Common myeloid progenitor, CD34-positive (primary cell): ENCODE measurements around the gene BABAM1.

Source experiments
- CTCF ChIA-PET: fragments of 350-600 bp; sonication (Branson Sonifier 250); formaldehyde crosslinking; loops from one replicate; lab custom pipeline; 2021; ENCODE audit warnings: antibody characterized with exemption; lab: Charles Lee
- POLR2A ChIA-PET: fragments of 350-600 bp; sonication (Branson Sonifier 250); formaldehyde crosslinking; loops from one replicate; lab custom pipeline; 2021; ENCODE audit warnings: antibody characterized with exemption; lab: Charles Lee
- DNase-seq, 3 donors: peaks; one replicate each; pipeline versions ENCODE4 v3.0.0 to v3.0.0-alpha.2; 2013
- H3K27ac ChIP-seq, 2 experiments: 1 replicate in 1 of 2; 2 replicates in 1 of 2; pipeline ENCODE4 v1.7.0; 2013; ENCODE audit warnings: inconsistent platforms in 2 of 2, low read length in 2 of 2, mild to moderate bottlenecking in 2 of 2, low read depth in 1 of 2, moderate library complexity in 1 of 2; ENCODE audit not compliant: severe bottlenecking in 2 of 2, insufficient read depth in 1 of 2, poor library complexity in 1 of 2
- H3K27me3 ChIP-seq, 5 experiments: replicated peaks in 2 of 5; 1 replicate in 3 of 5; 2 replicates in 2 of 5; pipeline versions ENCODE4 v1.6.1 to v1.7.0; 2013; ENCODE audit warnings: low read length in 4 of 5, mild to moderate bottlenecking in 2 of 5, moderate library complexity in 2 of 5, inconsistent platforms in 1 of 5; ENCODE audit not compliant: insufficient read depth in 5 of 5, control insufficient read depth in 4 of 5
- H3K36me3 ChIP-seq, 4 experiments: 1 replicate in 2 of 4; 2 replicates in 2 of 4; pipeline versions ENCODE4 v1.6.1 to v1.7.0; 2013; ENCODE audit warnings: low read length in 3 of 4, control low read depth in 1 of 4, mild to moderate bottlenecking in 1 of 4; ENCODE audit not compliant: control insufficient read depth in 4 of 4, insufficient read depth in 4 of 4
- H3K4me1 ChIP-seq, 4 experiments: 1 replicate in 3 of 4; 2 replicates in 1 of 4; pipeline versions ENCODE4 v1.6.1 to v1.7.1; 2013; ENCODE audit warnings: low read length in 3 of 4, mild to moderate bottlenecking in 3 of 4, control low read depth in 1 of 4, inconsistent platforms in 1 of 4, moderate library complexity in 1 of 4; ENCODE audit not compliant: control insufficient read depth in 4 of 4, insufficient read depth in 4 of 4; ENCODE audit errors: control extremely low read depth in 1 of 4
- H3K4me3 ChIP-seq, 7 experiments: 1 replicate in 4 of 7; 2 replicates in 3 of 7; pipeline versions ENCODE4 v1.5.1 to v1.7.0; 2013; ENCODE audit warnings: mild to moderate bottlenecking in 7 of 7, low read length in 6 of 7, moderate library complexity in 6 of 7, inconsistent platforms in 2 of 7, low read depth in 2 of 7, control low read depth in 1 of 7; ENCODE audit not compliant: insufficient read depth in 4 of 7, control insufficient read depth in 1 of 7; ENCODE audit errors: extremely low read depth in 1 of 7
- H3K9me3 ChIP-seq, 5 experiments: 1 replicate in 4 of 5; 2 replicates in 1 of 5; pipeline versions ENCODE4 v1.6.1 to v1.7.1; 2013; ENCODE audit warnings: low read length in 4 of 5, mild to moderate bottlenecking in 2 of 5, inconsistent platforms in 1 of 5, low read depth in 1 of 5, moderate library complexity in 1 of 5; ENCODE audit not compliant: control insufficient read depth in 4 of 5, insufficient read depth in 2 of 5; ENCODE audit errors: control extremely low read depth in 1 of 5
- WGBS: methylation state at CpG from one replicate; pipeline ENCODE4 v1.1.5; 2013; ENCODE audit not compliant: insufficient coverage; 5-methylcytosine and 5-hydroxymethylcytosine counted together

The BABAM1 gene

GRCh38 chr19:17260842-17261325 is 6.4 kb upstream of the BABAM1 start:
- DNase-seq = peak; percentile 82 to 92 (median 90)
- Histone ChIP-seq H3K9me3 (peaks cover 0 to 20% (median 12%) of the 10 kb centered on the region in 5 experiments), H3K4me1 (peaks cover 0 to 11% (median 6%) of the 10 kb centered on the region in 4 experiments), H3K36me3 (no peaks in the 10 kb centered on the region), H3K27ac (no peak overlapping the region), H3K27me3 (no peaks in the 10 kb centered on the region), H3K4me3 (no peak overlapping the region)
- ChIA-PET POLR2A (no interaction called here), CTCF (interaction anchor here (0.7 to 14.3 kb wide), 8 partner anchors 9 to 1333 kb away, joined by 3 to 183 read pairs (median 6); partner anchors contain the start of gene ANKLE1)
- 54% methylated on average over 15 of the region's 15 CpGs for WGBS

DNA sequence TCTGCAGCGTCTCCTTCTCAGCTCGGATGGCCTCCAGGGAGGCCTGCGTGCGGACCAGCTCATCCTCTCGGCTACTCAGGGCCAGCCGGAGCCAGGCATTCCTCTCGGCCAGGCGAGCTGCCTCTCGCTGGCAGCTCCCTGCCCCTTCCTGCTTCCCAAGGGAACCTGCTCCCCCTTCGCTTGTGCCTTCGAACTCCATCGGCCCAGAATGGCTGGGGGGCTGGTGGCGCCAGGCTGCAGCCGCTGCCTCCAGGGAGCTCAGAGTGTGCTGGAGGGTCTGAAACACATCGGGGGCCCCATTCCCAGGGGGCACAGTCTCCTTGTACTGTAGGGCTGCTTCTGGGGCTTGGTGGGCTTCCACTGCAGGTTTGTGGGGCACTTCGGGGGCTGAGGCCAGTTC is 4.7 kb upstream of the BABAM1 start:
- ChIA-PET CTCF (interaction anchor here (1.0 to 14.3 kb wide), 3 partner anchors 23 to 127 kb away, joined by 3 to 183 read pairs (median 3); partner anchors contain the start of gene ANKLE1), POLR2A (no interaction called here)
- peaks cover 0 to 20% (median 12%) of the 10 kb centered on the region in 5 experiments for H3K9me3 ChIP-seq
- 89% methylated on average over 8 of the region's 16 CpGs for WGBS
- no peaks in the 10 kb centered on the region for H3K27me3 ChIP-seq
- no peak for DNase-seq
- H3K27ac ChIP-seq = no peak overlapping the region
- peaks cover 5 to 22% (median 15%) of the 10 kb centered on the region in 4 experiments for H3K4me1 ChIP-seq
- no peak overlapping the region for H3K4me3 ChIP-seq
- no peaks in the 10 kb centered on the region for H3K36me3 ChIP-seq

DNA sequence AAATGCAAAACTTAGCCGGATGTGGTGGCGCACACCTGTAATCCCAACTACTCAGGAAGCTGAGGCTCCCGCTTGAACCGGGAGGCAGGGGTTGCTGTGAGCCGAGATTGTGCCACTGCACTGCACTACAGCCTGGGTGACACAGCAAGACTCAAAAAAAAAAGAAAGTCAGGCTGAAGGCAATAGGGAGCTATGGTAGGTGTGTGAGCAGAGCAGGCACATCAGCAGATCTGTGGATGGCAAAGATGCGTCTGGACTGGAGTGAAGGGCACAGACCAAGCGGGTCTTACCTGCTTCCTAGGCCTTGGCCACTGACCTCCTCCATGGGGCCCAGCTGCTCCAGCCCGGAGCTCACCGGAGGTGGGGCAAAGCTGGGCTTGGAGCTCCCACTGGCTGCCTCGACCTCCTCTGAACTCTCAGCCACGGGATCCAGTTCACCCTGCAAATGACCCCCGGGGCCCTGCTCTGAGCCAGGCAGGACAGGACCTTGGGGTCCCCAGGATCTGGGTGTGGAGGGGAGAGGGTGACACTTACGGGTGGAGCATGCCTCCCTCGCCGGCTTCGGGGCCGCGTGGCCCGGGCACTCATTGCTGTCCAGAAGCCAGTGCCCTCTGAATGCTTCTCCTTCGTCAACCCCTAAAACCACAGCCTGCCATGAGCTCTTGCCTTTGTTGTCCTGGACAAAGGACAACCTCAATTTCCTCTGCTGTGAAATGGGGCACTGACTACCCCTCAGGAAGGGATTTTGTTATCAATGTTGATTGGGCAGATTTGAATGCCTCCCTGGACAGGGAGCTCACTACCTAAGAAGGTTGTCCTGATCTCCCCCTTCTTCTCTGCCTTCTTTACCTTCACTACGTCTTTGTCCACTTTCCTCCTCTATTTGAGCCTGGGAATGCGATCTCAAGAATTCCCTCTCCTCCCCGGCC is 3.3 kb upstream of the BABAM1 start:
- WGBS = 96% methylated on average over 15 of the region's 23 CpGs
- DNase-seq = no peak
- H3K27me3 ChIP-seq = no peaks in the 10 kb centered on the region
- H3K36me3 ChIP-seq = peaks cover 0 to 5% (median 2%) of the 10 kb centered on the region in 4 experiments
- CTCF ChIA-PET = interaction anchor here (0.6 to 14.3 kb wide), 8 partner anchors 8 to 1151 kb away, joined by 3 to 183 read pairs (median 4); partner anchors contain the start of gene ANKLE1
- POLR2A ChIA-PET = no interaction called here
- H3K4me1 ChIP-seq = peaks cover 10 to 34% (median 25%) of the 10 kb centered on the region in 4 experiments
- no peak overlapping the region for H3K27ac ChIP-seq
- H3K9me3 ChIP-seq = peaks cover 0 to 16% (median 11%) of the 10 kb centered on the region in 5 experiments
- no peak overlapping the region for H3K4me3 ChIP-seq

- 27% methylated on average over 4 of the region's 5 CpGs for WGBS
- no peaks in the 10 kb centered on the region for H3K27me3 ChIP-seq
- H3K4me3 ChIP-seq = no peak within 1 kb of the TSS
- peaks cover 10 to 34% (median 25%) of the 10 kb centered on the region in 4 experiments for H3K4me1 ChIP-seq
- CTCF ChIA-PET = interaction anchor here (0.9 to 14.3 kb wide), 7 partner anchors 9 to 125 kb away, joined by 3 to 183 read pairs (median 4); partner anchors contain the start of gene ANKLE1
- H3K27ac ChIP-seq = no peak within 1 kb of the TSS
- no peak for DNase-seq
- POLR2A ChIA-PET = no interaction called here
- peaks cover 0 to 10% (median 6%) of the 10 kb centered on the region in 5 experiments for H3K9me3 ChIP-seq
- peaks cover 0 to 7% (median 4%) of the 10 kb centered on the region in 4 experiments for H3K36me3 ChIP-seq
These were observed 2.6 kb upstream of the BABAM1 start, which contains the start of gene USHBP1 for GRCh38 chr19:17264641-17264979. Gene USHBP1 (minus strand): TSS chr19:17264745. CDS start chr19:17264299, 446 bp downstream.

DNA sequence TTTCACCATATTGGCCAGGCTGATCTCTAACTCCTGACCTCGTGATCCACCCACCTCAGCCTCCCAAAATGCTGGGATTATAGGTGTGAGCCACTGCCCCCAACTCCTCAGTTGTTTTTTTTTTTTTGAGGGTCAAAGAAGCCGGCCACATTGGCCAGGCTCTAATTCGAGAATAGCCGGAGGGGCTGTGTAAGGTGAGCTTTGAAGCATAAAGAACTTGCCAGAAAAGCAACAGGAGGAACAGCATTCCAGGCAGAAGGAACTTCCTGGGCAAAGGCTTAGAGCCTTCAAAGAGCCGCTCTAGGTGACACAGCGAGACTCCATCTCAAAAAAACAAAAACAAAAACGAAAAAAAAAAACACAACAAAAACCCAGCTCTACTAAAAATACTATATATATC is 1.2 kb upstream of the BABAM1 start:
- no peak for DNase-seq
- Histone ChIP-seq H3K27me3 (no peaks in the 10 kb centered on the region), H3K4me3 (no peak overlapping the region), H3K4me1 (peaks cover 10 to 33% (median 25%) of the 10 kb centered on the region in 4 experiments), H3K27ac (peak overlapping the region in 1 of 2 experiments; percentile 75), H3K36me3 (peaks cover 2 to 9% (median 6%) of the 10 kb centered on the region in 4 experiments), H3K9me3 (no peaks in the 10 kb centered on the region)
- ChIA-PET POLR2A (no interaction called here), CTCF (interaction anchor here (2.8 to 14.3 kb wide), 2 partner anchors 20 to 51 kb away, joined by 11 to 183 read pairs; partner anchors contain the start of genes ANKLE1 and USE1)
- WGBS = 100% methylated on average over 4 of the region's 7 CpGs

GRCh38 chr19:17266589-17266974 is 661 bp upstream of the BABAM1 start:
- H3K27ac ChIP-seq = peak overlapping the region; percentile 70 to 75
- WGBS = 36% methylated on average over 3 of the region's 12 CpGs
- H3K27me3 ChIP-seq = no peaks in the 10 kb centered on the region
- ChIA-PET POLR2A (interaction anchor here (0.7 to 1.0 kb wide), 2 partner anchors 31 to 51 kb away, joined by 3 read pairs; partner anchors contain the start of gene USE1), CTCF (interaction anchor here (0.6 to 14.3 kb wide), 5 partner anchors 14 to 51 kb away, joined by 3 to 183 read pairs (median 3); partner anchors contain the start of genes ANKLE1 and USE1)
- peaks cover 10 to 32% (median 25%) of the 10 kb centered on the region in 4 experiments for H3K4me1 ChIP-seq
- peak; percentile 75 to 93 (median 83) for DNase-seq
- peak overlapping the region in 6 of 7 experiments; percentile 32 to 100 (median 54) for H3K4me3 ChIP-seq
- peaks cover 5 to 12% (median 11%) of the 10 kb centered on the region in 4 experiments for H3K36me3 ChIP-seq
- H3K9me3 ChIP-seq = no peaks in the 10 kb centered on the region
